Kidney tubule cell (primary cell): Measurements from ENCODE around the gene SLC9B2.

Experiments used
- DNase-seq: peaks from one replicate; pipeline ENCODE4 v3.0.0-alpha.2; 2018; ENCODE audit warnings: low spot score

Gene SLC9B2, protein sequence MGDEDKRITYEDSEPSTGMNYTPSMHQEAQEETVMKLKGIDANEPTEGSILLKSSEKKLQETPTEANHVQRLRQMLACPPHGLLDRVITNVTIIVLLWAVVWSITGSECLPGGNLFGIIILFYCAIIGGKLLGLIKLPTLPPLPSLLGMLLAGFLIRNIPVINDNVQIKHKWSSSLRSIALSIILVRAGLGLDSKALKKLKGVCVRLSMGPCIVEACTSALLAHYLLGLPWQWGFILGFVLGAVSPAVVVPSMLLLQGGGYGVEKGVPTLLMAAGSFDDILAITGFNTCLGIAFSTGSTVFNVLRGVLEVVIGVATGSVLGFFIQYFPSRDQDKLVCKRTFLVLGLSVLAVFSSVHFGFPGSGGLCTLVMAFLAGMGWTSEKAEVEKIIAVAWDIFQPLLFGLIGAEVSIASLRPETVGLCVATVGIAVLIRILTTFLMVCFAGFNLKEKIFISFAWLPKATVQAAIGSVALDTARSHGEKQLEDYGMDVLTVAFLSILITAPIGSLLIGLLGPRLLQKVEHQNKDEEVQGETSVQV

GRCh38 chr4:103076747-103077347 lies at the start of gene SLC9B2:
SLC9B2 (minus strand) TSS chr4:103076761; CDS start chr4:103067550, 9,211 bp downstream.
- no peak for DNase-seq

- no peak for DNase-seq
Observed at GRCh38 chr4:103126126-103126525, 49.6 kb upstream of the SLC9B2 start.

DNA sequence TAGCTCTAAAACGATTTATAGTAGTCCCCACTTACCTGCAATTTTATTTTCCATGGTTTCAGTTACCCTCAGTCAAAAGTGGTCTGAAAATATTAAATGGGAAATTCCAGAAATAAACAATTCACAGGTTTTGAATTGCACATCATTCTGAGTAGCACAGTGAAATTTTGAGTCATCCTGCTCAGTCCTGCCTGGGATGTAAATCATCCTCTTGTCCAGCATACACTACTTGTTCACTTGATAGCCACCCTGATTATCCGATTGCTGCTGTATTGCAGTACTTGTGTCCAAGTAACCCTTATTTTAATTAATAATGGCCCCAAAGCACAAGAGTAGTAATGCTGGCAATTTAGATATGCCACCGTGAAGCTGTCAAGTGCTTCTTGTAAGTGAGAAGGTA lies 46.6 kb upstream of the SLC9B2 start:
- DNase-seq = peak; percentile 30

- no peak for DNase-seq
Observed at GRCh38 chr4:103118166-103118565, 41.6 kb upstream of the SLC9B2 start.

DNA sequence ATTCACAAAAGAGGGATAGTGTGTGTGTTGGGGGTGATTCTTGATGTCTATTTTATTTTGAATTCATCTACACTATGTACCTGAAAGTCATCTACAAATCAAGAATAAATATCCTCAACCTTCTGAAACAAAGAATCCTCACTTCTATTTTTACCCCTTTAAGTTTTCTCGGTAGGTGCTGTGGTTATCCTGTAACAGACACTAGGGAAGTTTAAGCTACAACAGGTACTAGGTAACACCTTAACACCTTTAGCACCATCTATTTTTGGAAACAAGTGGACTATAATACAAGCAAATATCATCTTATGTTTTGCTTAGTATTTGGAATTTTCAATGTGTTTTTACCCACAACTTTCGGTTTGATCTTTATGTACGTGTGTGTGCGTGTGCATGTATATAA lies 35.0 kb upstream of the SLC9B2 start:
- DNase-seq = no peak

- DNase-seq = no peak
Observed at GRCh38 chr4:103108542-103108941, 32.0 kb upstream of the SLC9B2 start.

GRCh38 chr4:103105558-103106356 lies 29.2 kb upstream of the SLC9B2 start:
- DNase-seq = no peak

- DNase-seq = no peak
Observed at GRCh38 chr4:103104886-103105285, 28.3 kb upstream of the SLC9B2 start.

- DNase-seq = no peak
Observed at GRCh38 chr4:103100691-103101090, 24.1 kb upstream of the SLC9B2 start.

DNA sequence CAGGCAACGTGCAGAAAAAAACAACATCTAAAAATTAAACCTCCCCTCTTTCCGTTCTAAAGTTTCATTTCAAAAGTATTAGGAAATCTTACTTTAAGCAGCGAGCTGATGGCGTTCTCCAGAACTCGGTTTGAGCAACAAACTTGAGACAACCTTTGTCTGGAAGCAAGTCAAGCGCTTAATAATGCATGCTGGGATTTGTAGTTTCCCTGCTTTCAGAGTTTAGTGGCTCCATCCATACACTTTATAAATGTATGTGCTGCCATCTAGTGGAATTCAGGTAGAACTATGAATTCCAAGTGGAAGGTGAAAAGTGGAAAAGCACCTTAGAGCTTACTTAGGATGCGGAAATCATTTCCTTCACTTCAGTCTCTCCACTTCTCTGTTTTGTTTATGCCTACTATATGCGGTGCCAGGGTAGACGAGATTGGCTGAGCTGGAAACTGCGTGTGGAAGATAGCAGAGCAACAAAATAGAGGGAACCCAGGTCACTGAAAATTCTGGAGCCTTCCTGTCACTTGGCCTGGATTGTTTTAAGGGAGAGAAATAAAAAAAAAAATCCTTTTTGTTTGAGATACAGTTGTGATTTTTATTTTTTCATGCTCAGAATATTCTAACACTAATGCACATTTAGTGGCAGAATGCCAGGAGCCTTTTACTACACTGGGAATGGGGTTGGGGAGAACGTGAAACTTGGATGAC lies 23.3 kb upstream of the SLC9B2 start, which contains the start of gene BDH2:
TSS of gene BDH2 (minus strand) at position 144 of the 702 bp plus-strand sequence. CDS start 3,580 bp downstream, outside the sequence.
- peak; percentile 95 for DNase-seq

GRCh38 chr4:103098756-103099440 lies 22.3 kb upstream of the SLC9B2 start:
- peak; percentile 12 for DNase-seq

DNA sequence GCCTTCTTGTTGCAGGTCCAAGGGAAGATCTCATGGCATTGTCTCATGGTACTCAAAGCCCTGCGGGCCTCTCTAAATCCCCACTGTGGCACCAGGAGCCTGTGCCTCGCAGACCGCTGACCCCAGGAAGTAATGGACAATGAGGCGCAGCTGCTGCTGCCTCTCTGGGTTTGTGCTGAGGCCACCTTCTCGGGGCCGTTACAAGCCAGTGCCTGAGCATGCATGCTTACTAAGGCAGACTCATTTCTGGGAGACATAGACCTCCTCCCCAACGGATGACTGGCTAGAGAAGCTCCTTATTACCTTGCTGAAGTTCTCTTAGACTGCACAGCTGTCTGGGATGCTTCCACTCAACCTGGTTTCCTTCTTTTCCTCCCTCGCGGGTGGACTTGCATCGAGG lies 21.8 kb upstream of the SLC9B2 start:
- peak; percentile 74 for DNase-seq

DNA sequence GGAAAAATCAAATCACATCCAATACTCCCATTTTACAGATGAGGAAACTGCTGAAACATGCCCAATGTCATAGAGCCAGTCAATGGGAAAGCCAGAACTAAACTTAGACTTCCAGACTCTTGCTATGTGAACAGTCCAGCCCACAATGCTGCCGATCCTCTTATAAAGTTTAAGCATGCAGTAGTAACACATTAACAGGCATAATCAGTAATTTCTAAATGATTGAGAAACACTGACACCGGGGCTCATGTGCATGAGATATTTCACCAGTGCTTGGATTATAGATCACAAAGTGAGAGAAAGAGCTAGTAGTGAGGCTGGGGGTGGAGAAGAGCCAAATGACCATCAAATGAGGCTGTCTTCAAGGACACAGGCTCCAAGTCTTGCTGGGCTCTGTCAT lies 20.6 kb upstream of the SLC9B2 start:
- DNase-seq = peak; percentile 43

DNA sequence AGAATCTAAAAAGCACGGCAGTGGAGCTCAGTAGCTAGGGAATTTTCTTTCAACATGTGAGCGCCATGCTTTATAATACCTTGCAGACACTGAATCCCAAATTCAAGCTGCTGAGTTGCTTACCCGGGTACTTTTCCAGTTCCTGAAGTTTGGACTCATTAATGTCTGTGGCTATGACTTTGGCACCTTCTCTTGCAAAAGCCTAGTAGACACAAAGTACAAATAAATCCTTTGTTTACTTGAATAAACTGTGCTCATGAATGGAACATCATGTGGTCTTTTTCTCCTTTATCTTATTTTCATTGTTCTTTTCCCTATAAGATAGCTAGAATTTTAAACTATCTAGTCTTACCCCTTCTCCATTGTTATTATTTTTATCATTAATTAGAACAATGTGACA lies 18.5 kb upstream of the SLC9B2 start:
- DNase-seq = no peak

GRCh38 chr4:103092245-103092644 lies 15.7 kb upstream of the SLC9B2 start:
- DNase-seq = no peak

DNA sequence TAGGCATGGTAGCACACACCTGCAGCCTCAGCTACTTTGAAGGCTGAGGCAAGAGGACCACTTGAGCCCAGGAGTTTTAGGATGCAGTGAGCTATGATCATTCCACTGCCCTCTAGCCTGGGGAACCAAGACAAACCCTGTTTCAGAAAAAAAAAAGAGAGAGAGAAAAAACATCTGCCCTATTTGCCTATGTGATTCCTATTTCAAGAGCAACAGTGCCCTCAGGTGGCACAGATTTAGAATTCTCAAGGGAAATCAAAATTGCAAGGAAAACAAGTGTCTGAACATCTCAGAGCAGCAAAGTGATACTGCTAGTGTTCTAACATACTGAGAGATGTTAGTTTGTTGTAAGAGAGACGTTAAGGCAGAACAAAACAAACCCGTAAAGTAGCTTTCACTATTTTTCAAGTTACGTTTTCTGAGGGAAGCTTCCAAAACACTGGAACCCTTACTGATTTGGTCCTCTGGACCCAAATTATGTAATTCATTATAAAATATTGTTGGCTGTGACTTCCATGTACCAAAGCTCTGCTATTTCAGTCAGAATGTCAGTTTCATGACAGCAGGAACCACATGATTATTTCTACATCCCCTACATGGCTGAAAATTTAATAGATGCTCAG lies 15.2 kb upstream of the SLC9B2 start:
- DNase-seq = peak; percentile 76

- DNase-seq = no peak
Observed at GRCh38 chr4:103089481-103089880, 12.9 kb upstream of the SLC9B2 start.

GRCh38 chr4:103086551-103086950 lies 10.0 kb upstream of the SLC9B2 start:
- no peak for DNase-seq

DNA sequence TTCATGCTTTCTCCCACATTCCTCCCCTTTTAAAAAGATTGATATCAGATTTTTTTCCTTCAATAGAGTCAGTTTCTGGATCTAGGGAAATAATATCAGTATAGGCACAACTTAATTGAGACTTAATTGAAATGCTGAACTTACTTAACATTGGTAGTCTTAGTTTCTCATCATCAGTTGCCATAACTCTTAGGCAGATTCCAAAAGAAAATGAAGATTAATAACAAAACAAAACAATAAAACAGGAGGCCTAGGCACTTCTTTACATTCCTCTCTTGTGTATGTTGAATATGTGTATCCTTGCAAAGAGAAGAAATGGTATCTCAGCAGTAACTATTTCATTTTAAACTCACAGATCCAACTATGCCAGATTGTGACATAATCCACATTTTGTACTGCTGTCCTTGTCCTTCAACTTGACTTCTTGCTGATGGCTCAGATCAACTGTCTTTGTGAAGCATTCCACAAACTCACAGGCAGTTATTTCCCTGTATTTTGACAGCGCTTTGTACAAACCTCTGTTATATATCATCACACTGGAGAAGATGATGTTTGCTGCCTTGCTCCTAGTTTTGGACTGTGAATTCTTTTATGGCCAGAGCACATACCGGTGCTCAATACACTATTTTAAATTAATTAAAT lies 9.1 kb upstream of the SLC9B2 start:
- DNase-seq = no peak

GRCh38 chr4:103079621-103080020 lies 3.1 kb upstream of the SLC9B2 start:
- no peak for DNase-seq
